Measurements from ENCODE around the gene ACBD4. TPM values are rescaled to one million over a fixed set of nuclear protein-coding genes. Genes with fewer than 3 reads are reported as not detected.
A peak's percentile ranks its signal among the peaks of the same experiment; 100 is the strongest.

The ACBD4 gene
- total RNA-seq, 1 donor from 2014 or later: 7.1 TPM

DNA sequence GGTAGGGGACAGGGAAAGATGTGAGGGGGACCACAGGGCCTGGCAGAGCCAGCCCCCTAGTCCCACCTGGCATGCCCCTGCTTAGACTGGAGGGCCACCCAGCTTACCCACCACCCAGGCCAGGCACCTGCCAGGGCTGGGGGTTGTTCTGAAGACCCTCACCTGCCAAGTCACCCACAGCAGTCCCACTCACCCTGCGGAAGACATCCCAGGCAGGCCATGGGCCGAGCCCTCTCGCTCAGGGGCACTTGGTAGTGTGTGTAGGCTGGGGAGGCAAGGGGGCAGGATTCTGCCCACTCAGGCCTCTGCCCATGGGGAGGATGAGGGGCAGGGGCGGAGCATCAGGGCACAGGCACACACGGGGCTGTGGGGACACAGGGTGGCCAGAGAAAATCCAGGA is 7.2 kb upstream of the ACBD4 start:
- Histone ChIP-seq H3K27me3 (ENCODE audit: control insufficient read depth, insufficient read depth, low read length) (no peaks in the 10 kb centered on the region), H3K36me3 (ENCODE audit: control insufficient read depth, insufficient read depth, low read length) (no peaks in the 10 kb centered on the region), H3K4me3 (ENCODE audit: low read depth, low read length) (no peak overlapping the region)
- DNase-seq (ENCODE audit: low read depth): no peak
- TF ChIP-seq, protein P1, sequence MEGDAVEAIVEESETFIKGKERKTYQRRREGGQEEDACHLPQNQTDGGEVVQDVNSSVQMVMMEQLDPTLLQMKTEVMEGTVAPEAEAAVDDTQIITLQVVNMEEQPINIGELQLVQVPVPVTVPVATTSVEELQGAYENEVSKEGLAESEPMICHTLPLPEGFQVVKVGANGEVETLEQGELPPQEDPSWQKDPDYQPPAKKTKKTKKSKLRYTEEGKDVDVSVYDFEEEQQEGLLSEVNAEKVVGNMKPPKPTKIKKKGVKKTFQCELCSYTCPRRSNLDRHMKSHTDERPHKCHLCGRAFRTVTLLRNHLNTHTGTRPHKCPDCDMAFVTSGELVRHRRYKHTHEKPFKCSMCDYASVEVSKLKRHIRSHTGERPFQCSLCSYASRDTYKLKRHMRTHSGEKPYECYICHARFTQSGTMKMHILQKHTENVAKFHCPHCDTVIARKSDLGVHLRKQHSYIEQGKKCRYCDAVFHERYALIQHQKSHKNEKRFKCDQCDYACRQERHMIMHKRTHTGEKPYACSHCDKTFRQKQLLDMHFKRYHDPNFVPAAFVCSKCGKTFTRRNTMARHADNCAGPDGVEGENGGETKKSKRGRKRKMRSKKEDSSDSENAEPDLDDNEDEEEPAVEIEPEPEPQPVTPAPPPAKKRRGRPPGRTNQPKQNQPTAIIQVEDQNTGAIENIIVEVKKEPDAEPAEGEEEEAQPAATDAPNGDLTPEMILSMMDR (IDR thresholded peaks at IDR 0.05; ENCODE audit: insufficient read depth, low read length, poor library complexity, severe bottlenecking): no peak

DNA sequence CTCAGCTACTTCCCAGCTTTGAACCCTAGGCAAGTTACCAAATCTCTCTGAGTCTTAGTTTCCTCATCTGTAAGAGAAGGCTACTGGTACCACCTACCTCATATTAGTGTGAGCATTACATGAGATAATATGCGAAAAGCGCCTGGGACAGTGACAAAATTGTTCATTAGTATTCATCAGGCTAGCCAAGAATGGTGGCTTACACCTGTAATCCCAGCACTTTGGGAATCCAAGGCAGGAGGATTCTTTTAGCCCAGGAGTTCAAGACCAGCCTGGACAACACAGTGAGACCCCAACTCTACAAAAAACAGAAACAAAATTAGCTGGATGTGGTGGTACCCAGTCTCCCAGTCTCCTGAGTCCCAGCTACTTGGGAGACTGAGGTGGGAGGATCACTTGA is 6.5 kb upstream of the ACBD4 start:
- no peak overlapping the region for H3K4me3 ChIP-seq (ENCODE audit: low read depth, low read length)
- no peaks in the 10 kb centered on the region for H3K27me3 ChIP-seq (ENCODE audit: control insufficient read depth, insufficient read depth, low read length)
- TF ChIP-seq, protein P1 (IDR thresholded peaks at IDR 0.05; ENCODE audit: insufficient read depth, low read length, poor library complexity, severe bottlenecking): no peak
- H3K36me3 ChIP-seq (ENCODE audit: control insufficient read depth, insufficient read depth, low read length): no peaks in the 10 kb centered on the region
- DNase-seq (ENCODE audit: low read depth): no peak

DNA sequence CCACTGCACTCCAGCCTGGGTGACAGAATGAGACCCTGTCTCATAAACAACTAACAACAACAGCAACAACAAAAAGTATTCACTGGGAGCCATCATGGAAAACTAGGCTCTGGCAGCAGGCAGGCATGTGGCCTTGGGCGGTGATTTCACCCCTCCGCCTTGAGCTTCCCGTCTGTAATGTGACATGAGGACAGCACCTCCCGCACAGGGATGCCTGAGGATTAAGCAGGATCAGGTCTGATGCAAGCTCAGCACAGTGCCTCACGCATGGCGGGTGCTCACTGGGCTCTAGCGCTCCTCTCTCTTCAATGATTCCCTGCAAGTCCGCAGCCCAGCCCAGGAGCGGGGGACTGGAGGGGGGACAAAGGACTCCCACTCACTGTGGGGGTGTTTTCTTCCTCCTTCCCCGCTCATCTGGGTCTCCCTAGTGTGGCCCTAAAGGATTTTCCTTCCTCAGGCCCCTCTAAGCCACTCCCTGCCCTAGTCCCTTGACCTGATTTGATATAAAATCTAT is 6.0 kb upstream of the ACBD4 start:
- Histone ChIP-seq H3K4me3 (ENCODE audit: low read depth, low read length) (no peak overlapping the region), H3K27me3 (ENCODE audit: control insufficient read depth, insufficient read depth, low read length) (no peaks in the 10 kb centered on the region), H3K36me3 (ENCODE audit: control insufficient read depth, insufficient read depth, low read length) (no peaks in the 10 kb centered on the region)
- TF ChIP-seq, protein P1 (IDR thresholded peaks at IDR 0.05; ENCODE audit: insufficient read depth, low read length, poor library complexity, severe bottlenecking): no peak
- DNase-seq (ENCODE audit: low read depth): no peak

DNA sequence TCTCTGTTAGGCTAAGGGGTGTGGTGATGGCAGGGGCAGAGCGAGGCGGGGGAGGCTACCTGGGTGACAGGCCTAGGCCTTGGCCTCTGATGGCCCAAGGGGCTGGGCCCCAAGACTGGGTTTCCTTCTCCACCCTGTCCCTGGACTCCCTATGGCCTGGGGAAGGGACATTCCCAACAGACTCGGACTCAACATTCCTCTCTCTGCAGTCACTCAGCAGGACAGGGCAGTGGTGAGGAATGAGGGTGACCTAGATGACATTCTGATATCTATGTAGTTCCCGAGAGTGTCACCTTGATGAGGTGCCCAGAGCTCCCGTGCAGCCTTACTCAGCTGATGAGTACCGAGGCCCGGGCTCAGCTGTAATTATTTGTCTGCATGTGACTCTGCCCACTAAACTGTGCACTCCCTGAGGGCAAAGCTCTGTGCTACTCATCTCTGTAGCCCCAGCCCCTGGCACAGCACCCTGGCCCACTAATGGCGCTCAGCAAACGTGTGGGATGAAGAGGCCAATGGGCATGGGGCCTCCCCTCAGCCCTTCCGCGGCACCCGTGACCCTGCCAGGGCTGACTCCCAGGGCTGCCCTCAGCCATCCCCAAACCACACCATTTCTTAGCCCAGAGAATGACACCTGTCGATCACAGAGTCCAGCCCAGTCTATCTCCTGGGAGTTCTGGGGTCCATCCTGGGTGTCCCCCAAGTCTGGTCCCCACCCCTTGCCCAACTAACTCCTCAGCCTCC is 5.4 kb upstream of the ACBD4 start:
- DNase-seq (ENCODE audit: low read depth): no peak
- H3K36me3 ChIP-seq (ENCODE audit: control insufficient read depth, insufficient read depth, low read length): no peaks in the 10 kb centered on the region
- TF ChIP-seq, protein P1 (IDR thresholded peaks at IDR 0.05; ENCODE audit: insufficient read depth, low read length, poor library complexity, severe bottlenecking): no peak
- H3K27me3 ChIP-seq (ENCODE audit: control insufficient read depth, insufficient read depth, low read length): no peaks in the 10 kb centered on the region
- no peak overlapping the region for H3K4me3 ChIP-seq (ENCODE audit: low read depth, low read length)

DNA sequence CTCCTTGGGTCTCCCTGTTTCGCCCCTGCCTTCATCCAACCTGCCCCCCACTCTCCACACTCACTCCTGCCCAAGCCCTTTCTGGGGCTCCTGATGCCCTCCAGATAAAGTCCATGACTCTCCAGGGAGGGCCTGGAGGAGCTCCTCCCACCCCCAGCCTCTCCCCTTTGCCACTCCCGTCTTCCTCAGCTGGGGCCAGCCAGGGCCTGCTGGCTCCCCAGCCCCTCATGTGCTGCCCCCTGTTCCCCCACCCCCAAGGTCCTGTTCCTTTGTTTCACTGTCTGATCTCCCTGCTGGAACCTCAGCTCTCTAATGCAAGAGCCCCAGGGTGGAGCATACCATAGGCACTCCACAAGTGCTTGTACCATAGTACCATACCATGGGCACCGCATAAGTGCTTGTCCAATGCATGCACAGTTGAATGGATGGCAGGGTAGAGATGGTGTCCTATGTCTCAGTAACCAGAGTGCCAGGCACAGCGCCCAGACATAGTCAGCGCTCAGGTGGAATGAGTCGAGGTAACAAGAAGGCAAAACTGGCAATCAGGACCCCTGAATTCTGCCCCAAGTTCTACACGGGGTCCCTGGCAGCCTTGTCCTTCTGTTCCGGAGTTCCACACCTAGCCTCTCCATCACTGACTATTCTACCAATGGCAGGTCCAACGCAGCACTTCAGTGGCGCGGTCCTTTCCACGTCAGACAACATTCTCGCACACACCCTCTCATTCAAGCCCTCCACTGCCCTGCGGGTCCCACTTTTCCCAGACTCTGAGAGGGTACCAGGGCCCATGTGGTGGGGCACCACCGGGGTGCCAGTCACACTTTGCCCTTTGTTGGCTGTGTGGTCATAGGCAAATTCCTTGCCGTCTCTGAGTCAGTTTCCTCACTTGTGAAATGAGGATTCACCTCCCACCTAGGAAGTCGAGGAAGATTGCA is 4.5 kb upstream of the ACBD4 start:
- H3K4me3 ChIP-seq (ENCODE audit: low read depth, low read length): peak overlapping the region; percentile 74
- H3K27me3 ChIP-seq (ENCODE audit: control insufficient read depth, insufficient read depth, low read length): no peaks in the 10 kb centered on the region
- TF ChIP-seq, protein P1 (IDR thresholded peaks at IDR 0.05; ENCODE audit: insufficient read depth, low read length, poor library complexity, severe bottlenecking): no peak
- H3K36me3 ChIP-seq (ENCODE audit: control insufficient read depth, insufficient read depth, low read length): no peaks in the 10 kb centered on the region
- no peak for DNase-seq (ENCODE audit: low read depth)
